HFF-Myc (cell line): Measurements from ENCODE around the gene EFNA1.

Experiments used
- DNase-seq: peaks from one replicate; pipeline ENCODE4 v3.0.0-alpha.2; 2011; ENCODE audit warnings: low read depth; ENCODE audit errors: extremely low read depth
- H3K4me3 ChIP-seq: replicated peaks from 2 replicates; pipeline ENCODE4 v1.5.1; 2011; ENCODE audit warnings: low read depth, mild to moderate bottlenecking, control low read depth, low read length
- TF ChIP-seq, protein P1 (sequence below): IDR thresholded peaks from 2 replicates; pipeline ENCODE4 v1.5.1; 2012; ENCODE audit warnings: mild to moderate bottlenecking, low read depth, low read length, control low read depth; ENCODE audit errors: missing control alignments

The EFNA1 gene

DNA sequence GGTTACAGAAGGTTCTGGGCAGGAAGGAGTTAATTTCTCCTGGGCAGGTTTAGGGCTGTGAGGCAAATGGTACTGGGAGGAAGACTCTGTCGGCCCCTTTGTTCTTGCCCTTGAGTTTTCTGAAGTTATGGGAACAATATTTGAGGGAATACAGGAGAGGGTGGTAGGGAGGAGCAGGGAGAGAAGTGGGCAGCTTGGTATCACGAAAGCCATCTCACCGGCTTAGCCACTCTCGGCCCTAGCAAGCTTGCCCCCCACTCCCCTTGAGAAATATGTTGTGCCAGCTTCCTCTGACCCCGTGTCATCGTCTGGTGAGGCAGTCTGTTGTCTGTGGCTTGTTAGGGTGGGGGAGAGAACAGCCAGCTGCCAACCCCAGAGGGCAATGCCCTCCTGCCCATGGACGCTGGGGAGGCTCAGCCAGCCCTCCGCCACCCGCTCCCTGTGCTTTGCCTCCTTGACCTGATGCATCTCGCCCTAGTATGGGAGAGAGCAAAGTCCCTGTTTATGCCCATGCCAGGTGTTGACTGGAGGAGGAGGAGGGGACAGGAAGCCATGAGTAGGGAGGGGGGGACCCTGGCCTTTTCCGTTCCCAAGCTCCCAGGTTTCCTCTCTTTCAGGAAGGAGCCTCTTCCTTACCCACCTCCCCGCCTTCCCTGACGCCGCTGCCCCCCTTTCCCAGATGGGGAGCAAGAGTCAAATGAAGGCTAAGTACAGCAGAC is 1.2 kb downstream of the EFNA1 start:
- H3K4me3 ChIP-seq, result no peak overlapping the region
- no peak for DNase-seq

DNA sequence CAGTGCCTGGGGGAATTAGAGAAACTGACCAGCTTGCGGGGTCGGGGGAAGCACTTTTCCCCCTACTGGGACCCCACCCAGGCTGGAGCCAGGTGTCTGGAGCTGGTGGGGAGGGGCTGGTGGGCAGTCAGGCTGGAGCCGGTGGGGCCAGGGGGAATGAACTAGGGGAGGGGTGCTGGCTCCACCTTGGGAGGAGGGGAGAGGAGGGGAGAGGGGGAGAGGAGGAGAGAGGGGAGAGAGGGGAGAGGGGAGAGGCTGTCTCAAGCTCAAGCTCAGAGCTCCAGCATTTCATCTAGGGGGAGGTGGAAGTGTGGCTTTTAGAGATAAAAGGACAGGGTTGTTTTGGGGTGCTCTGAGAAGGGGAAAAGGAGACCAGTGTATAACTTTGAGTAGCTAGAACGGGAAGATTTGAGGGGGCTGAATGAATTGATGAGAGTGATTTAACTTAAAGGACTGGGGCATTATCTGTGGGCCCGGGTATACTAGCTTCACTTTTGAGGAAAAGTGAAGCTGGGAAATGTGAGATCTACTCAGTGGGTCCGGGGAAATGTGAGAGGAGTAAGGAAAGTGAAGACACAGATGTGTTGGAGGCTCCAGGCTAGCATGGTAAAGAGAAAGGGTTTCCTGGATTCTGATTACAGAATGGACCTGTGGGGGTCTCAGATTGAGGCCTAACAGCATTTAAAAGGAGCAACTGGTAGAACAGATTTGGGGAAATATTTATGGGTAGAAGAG is 2.8 kb downstream of the EFNA1 start:
- H3K4me3 ChIP-seq, result no peak overlapping the region
- DNase-seq, result no peak
- TF ChIP-seq, protein P1, sequence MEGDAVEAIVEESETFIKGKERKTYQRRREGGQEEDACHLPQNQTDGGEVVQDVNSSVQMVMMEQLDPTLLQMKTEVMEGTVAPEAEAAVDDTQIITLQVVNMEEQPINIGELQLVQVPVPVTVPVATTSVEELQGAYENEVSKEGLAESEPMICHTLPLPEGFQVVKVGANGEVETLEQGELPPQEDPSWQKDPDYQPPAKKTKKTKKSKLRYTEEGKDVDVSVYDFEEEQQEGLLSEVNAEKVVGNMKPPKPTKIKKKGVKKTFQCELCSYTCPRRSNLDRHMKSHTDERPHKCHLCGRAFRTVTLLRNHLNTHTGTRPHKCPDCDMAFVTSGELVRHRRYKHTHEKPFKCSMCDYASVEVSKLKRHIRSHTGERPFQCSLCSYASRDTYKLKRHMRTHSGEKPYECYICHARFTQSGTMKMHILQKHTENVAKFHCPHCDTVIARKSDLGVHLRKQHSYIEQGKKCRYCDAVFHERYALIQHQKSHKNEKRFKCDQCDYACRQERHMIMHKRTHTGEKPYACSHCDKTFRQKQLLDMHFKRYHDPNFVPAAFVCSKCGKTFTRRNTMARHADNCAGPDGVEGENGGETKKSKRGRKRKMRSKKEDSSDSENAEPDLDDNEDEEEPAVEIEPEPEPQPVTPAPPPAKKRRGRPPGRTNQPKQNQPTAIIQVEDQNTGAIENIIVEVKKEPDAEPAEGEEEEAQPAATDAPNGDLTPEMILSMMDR, result no peak

More for the DNA sequence above, 1.2 kb downstream of the EFNA1 start:
- TF ChIP-seq, protein P1, result no peak

DNA sequence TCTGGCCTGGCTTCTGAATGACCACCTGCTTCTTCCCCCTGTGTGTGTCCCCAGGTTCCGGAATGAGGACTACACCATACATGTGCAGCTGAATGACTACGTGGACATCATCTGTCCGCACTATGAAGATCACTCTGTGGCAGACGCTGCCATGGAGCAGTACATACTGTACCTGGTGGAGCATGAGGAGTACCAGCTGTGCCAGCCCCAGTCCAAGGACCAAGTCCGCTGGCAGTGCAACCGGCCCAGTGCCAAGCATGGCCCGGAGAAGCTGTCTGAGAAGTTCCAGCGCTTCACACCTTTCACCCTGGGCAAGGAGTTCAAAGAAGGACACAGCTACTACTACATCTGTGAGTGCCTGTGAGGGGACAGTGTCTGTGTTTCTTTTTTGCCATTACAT is 3.6 kb downstream of the EFNA1 start:
- no peak overlapping the region for H3K4me3 ChIP-seq
- DNase-seq, result no peak
- TF ChIP-seq, protein P1, result no peak

DNA sequence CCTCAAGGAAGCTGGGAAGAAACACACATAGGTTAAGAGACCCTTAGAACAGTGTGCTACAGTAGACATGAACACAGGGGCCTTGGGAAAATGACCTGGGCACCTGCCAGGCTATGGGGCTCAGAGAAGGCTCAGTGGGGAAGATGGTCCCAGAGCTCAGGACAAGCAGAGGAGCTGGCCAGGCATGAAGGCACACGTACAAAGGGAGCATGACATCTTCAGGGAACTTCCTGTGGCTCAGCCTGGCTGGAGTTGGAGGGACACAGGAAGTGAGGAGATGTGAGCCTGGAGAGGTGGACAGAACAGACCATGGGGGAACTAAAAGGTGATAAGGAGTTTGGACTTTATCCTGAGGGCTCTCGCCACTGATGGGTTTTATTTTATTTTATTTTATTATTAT is 4.2 kb downstream of the EFNA1 start:
- TF ChIP-seq, protein P1, result no peak
- H3K4me3 ChIP-seq, result no peak overlapping the region
- DNase-seq, result no peak

DNA sequence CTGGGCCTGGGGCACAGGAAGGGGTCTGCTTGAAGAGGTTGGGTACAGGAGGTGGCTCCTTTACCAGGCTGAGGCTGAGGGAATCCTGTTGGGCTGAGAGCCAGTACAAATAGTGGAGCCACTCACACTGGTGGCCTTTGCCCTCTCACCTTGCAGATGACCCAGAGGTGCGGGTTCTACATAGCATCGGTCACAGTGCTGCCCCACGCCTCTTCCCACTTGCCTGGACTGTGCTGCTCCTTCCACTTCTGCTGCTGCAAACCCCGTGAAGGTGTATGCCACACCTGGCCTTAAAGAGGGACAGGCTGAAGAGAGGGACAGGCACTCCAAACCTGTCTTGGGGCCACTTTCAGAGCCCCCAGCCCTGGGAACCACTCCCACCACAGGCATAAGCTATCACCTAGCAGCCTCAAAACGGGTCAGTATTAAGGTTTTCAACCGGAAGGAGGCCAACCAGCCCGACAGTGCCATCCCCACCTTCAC is 6.2 kb downstream of the EFNA1 start:
- no peak overlapping the region for H3K4me3 ChIP-seq
- DNase-seq, result no peak
- TF ChIP-seq, protein P1, result no peak

DNA sequence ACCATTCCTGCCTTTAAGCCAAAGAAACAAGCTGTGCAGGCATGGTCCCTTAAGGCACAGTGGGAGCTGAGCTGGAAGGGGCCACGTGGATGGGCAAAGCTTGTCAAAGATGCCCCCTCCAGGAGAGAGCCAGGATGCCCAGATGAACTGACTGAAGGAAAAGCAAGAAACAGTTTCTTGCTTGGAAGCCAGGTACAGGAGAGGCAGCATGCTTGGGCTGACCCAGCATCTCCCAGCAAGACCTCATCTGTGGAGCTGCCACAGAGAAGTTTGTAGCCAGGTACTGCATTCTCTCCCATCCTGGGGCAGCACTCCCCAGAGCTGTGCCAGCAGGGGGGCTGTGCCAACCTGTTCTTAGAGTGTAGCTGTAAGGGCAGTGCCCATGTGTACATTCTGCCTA is 6.6 kb downstream of the EFNA1 start:
- no peak for DNase-seq
- TF ChIP-seq, protein P1, result no peak
- peak overlapping the region; percentile 66; the same call in 1 of the 2 replicates for H3K4me3 ChIP-seq
